ENCODE data around the gene DDX31.

GRCh38 chr9:132663117-132663516, 6.7 kb downstream of the DDX31 start:
- TF ChIP-seq ATF3 (IDR thresholded peaks at IDR 0.05): no peak
- TF ChIP-seq POLR2AphosphoS5 (IDR thresholded peaks at IDR 0.05; ENCODE audit: low read depth, low read length): no peak
- no peak for TF ChIP-seq CTCF (IDR thresholded peaks at IDR 0.05 in 2 of 3, conservative IDR thresholded peaks at IDR 0.05 in 1 of 3; ENCODE audit: borderline replicate concordance in 1 of 3, insufficient read depth in 1 of 3, low read depth in 2 of 3, low read length in 2 of 3)
- TF ChIP-seq ZBTB33 (IDR thresholded peaks at IDR 0.05; ENCODE audit: extremely low read depth, insufficient replicate concordance, low read length): no peak
- TF ChIP-seq REST (IDR thresholded peaks at IDR 0.05; ENCODE audit: low read depth): no peak
- TF ChIP-seq EZH2 (IDR thresholded peaks at IDR 0.05): no peak
- TF ChIP-seq POLR2A (IDR thresholded peaks at IDR 0.05; ENCODE audit: borderline replicate concordance, extremely low read depth, insufficient read depth, insufficient read length): no peak
- no peak for TF ChIP-seq EGR1 (IDR thresholded peaks at IDR 0.05; ENCODE audit: low read depth)
- no peak for TF ChIP-seq EZH2phosphoT487 (IDR thresholded peaks at IDR 0.05; ENCODE audit: borderline replicate concordance)
- TF ChIP-seq SIN3A (IDR thresholded peaks at IDR 0.05; ENCODE audit: low read depth): no peak
- TF ChIP-seq CEBPB (IDR thresholded peaks at IDR 0.05; ENCODE audit: low read depth): no peak
